K562 (cell line): ENCODE results near the gene METTL24.

ENCODE experiments used
- KDM4B ChIP-seq, 2 experiments: fragments of 450-650 bp in 1 of 2; sonication (generic) in 1 of 2; IDR thresholded peaks; 2 replicates each; pipeline ENCODE4 v1.6.1; 2016 to 2017; ENCODE audit warnings: borderline replicate concordance in 2 of 2, antibody characterized with exemption in 1 of 2, low read depth in 1 of 2, mild to moderate bottlenecking in 1 of 2
- PCBP2 ChIP-seq: fragments of 200-400 bp; formaldehyde crosslinking; IDR thresholded peaks from 2 replicates; pipeline ENCODE4 v1.6.1; 2018; ENCODE audit warnings: low read length, low read depth, mild to moderate bottlenecking, moderate library complexity; ENCODE audit not compliant: poor library complexity, severe bottlenecking
- SREBF2 ChIP-seq: sonication (generic); formaldehyde crosslinking; IDR thresholded peaks from 2 replicates; pipeline ENCODE4 v1.4.0; 2020; ENCODE audit warnings: mild to moderate bottlenecking, missing genetic modification reagents
- ZNF134 ChIP-seq: fragments of 250-450 bp; sonication (Bioruptor Pico); conservative IDR thresholded peaks from 2 replicates; pipeline ENCODE4 v1.4.0; 2020
- ZSCAN29 ChIP-seq: fragments of 450-650 bp; IDR thresholded peaks from 2 replicates; pipeline ENCODE4 v1.6.1; 2017
- TF ChIP-seq, protein P1 (sequence below), 2 experiments: fragments of 450-650 bp in 1 of 2; sonication (generic) in 1 of 2; formaldehyde crosslinking; conservative IDR thresholded peaks; 2 replicates each; pipeline versions ENCODE4 v1.4.0 to v1.8.1; 2020 to 2022; ENCODE audit warnings: mild to moderate bottlenecking in 1 of 2, missing genetic modification reagents in 1 of 2
- TF ChIP-seq, protein P2 (sequence below), 3 experiments: IDR thresholded peaks in 2 of 3; conservative IDR thresholded peaks in 1 of 3; 2 replicates each; pipeline ENCODE4 v1.5.1; 2011 to 2012; ENCODE audit warnings: low read length in 3 of 3, mild to moderate bottlenecking in 3 of 3, control low read depth in 2 of 3, improper control_type of control experiment in 1 of 3, inconsistent platforms in 1 of 3, low read depth in 1 of 3, mixed read lengths in 1 of 3, moderate library complexity in 1 of 3; ENCODE audit not compliant: insufficient read depth in 2 of 3

GRCh38 chr6:110351546-110351945 is 6.6 kb downstream of the METTL24 start:
- TF ChIP-seq KDM4B (IDR thresholded peaks at IDR 0.05; ENCODE audit: borderline replicate concordance in 2 of 2, low read depth in 1 of 2) (no peak), ZNF134 (CRISPR knock-in tag) (no peak), PCBP2 (no peak), SREBF2 (CRISPR knock-in tag) (no peak), ZSCAN29 (no peak)
- TF ChIP-seq, protein P1, sequence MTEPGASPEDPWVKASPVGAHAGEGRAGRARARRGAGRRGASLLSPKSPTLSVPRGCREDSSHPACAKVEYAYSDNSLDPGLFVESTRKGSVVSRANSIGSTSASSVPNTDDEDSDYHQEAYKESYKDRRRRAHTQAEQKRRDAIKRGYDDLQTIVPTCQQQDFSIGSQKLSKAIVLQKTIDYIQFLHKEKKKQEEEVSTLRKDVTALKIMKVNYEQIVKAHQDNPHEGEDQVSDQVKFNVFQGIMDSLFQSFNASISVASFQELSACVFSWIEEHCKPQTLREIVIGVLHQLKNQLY (CRISPR knock-in tag; conservative IDR thresholded peaks at IDR 0.05), result no peak
- TF ChIP-seq, protein P2, sequence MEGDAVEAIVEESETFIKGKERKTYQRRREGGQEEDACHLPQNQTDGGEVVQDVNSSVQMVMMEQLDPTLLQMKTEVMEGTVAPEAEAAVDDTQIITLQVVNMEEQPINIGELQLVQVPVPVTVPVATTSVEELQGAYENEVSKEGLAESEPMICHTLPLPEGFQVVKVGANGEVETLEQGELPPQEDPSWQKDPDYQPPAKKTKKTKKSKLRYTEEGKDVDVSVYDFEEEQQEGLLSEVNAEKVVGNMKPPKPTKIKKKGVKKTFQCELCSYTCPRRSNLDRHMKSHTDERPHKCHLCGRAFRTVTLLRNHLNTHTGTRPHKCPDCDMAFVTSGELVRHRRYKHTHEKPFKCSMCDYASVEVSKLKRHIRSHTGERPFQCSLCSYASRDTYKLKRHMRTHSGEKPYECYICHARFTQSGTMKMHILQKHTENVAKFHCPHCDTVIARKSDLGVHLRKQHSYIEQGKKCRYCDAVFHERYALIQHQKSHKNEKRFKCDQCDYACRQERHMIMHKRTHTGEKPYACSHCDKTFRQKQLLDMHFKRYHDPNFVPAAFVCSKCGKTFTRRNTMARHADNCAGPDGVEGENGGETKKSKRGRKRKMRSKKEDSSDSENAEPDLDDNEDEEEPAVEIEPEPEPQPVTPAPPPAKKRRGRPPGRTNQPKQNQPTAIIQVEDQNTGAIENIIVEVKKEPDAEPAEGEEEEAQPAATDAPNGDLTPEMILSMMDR (IDR thresholded peaks at IDR 0.05 in 2 of 3, conservative IDR thresholded peaks at IDR 0.05 in 1 of 3; ENCODE audit: insufficient read depth in 2 of 3, low read depth in 1 of 3, low read length in 3 of 3), result no peak
